GM21786 (cell line): ENCODE measurements around the gene UCN.

Experiments
- ATAC-seq: cut with Tn5 transposase; IDR thresholded peaks from one replicate; pipeline ENCODE4 v1.9.1; 2021; ENCODE audit not compliant: unreplicated experiment

The UCN gene

GRCh38 chr2:27262379-27263286 lies 45.6 kb downstream of the UCN start, which contains the start of gene SLC30A3:
Gene SLC30A3 (minus strand): TSS chr2:27263047. CDS start chr2:27262906, 141 bp downstream.
- ATAC-seq = no peak

GRCh38 chr2:27261926-27262298 lies 46.3 kb downstream of the UCN start:
- no peak for ATAC-seq

GRCh38 chr2:27261241-27261925 lies 46.9 kb downstream of the UCN start:
- ATAC-seq = no peak

GRCh38 chr2:27258051-27258450 lies 50.2 kb downstream of the UCN start:
- ATAC-seq = no peak
